Stimulated activated CD4-positive, alpha-beta T cell treated with anti-CD3 and anti-CD28 coated beads, TNF-alpha, amount 100 ng/mL, for 4 hours (primary cell): ENCODE results near the gene CABLES2.
"Not testable (repeated sequence)": the region's sequence is repeated elsewhere in the genome, so short reads cannot be mapped to it uniquely, and the experiment has no call there.

Experiments used
- DNase-seq, 3 experiments: peaks; one replicate each; pipeline ENCODE4 v3.0.0-alpha.2; 2020; ENCODE audit warnings: low read depth in 3 of 3

Gene CABLES2

DNA sequence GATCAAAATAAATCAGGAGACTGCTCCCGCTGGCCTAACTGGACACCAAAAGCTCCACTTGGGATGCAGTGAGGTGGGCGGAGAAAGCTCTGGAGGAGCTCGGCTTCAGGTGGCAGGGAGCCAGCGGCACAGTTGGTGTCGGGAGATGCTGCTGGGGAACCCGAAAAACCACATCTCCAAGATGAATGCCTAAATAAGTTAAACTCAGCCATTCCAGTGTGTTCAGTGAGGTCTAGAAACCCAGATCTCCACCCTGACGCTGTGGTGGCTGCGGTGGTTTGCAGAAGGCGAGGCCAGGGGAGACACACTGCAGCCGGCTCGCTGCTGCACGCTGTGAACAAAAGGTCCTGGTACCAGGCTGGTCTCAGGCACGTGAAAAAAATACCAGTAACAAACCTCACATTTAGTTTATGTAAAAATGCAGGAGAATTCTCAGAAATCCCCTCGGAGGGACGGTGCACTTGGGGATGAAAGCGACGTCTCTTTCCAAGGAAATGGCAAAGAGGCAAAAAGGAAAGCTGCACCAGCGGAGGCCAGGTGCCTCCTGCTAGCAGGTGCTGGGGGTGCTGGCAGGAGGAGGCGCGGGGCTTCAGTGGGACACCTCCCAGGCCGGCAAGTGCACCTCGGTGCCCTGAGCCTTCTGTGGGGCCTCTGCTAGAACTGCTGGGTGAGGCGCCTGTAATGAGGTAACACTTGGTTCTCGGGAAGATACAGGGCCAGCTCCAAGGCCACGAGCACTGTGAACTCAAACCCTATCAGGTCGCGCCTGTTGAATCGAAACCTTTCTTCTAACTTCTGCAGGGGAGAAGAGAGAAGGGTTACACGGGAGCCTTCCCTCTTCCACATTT lies 16.5 kb downstream of the CABLES2 start:
- DNase-seq = no peak

DNA sequence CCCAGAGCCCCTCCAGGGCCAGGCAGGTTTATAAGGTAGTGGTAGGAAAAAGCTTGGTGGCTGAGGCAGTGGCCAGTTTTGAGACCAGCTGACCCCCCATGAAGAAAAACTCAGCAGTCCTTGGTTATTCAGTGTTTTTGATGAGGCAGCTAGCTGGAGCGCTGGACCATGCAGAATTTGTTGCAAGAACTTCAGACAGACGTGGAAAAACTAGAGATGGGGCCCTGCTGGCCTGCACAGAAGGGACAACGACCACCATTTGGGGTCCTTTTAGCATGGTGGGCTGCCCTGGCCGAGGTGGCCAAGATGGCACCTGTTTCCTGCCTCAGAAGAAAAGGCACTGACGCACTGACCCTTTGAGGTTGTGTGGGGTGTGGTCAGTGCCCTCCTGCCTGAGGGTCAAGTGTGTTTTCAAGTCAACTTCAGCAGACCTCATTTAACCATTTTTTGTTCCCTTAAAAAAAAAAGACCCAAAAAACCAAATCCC lies 17.4 kb downstream of the CABLES2 start:
- DNase-seq = no peak

DNA sequence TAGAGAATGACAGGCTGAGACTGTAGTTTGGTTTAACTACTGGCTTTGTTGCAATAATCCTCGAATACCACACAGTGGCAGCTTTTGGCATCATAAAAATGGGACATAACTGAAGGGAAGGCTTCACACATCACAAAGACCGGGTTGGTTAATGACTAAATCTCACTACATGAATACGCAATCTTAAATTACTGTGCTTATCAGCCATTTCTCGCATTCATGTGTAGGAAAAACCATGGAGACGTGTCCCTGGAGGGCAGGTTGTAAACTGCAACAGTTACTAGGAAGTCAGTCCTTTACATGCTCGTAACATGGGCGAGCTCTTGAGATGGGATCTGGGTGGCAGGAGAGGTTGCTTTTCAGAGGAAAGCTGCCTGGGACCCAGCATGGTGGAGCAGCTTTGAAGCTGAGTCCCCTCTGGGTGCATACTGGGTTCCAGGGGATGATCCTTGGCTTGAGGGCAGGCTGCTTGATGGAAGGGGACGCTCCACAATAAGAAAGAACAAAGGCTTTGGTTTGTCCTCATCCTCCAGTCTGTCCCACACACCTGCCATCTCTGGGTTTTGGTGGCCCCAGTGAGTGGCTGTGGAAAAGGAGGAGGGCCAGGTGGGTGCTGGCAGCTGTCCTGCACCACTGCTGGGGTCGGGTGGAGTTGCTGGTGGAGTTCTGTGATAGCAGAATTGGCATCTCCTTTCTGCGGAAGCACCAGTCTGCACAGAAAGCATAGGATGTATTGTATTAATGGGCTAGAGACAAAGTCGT lies 18.1 kb downstream of the CABLES2 start:
- no peak for DNase-seq

DNA sequence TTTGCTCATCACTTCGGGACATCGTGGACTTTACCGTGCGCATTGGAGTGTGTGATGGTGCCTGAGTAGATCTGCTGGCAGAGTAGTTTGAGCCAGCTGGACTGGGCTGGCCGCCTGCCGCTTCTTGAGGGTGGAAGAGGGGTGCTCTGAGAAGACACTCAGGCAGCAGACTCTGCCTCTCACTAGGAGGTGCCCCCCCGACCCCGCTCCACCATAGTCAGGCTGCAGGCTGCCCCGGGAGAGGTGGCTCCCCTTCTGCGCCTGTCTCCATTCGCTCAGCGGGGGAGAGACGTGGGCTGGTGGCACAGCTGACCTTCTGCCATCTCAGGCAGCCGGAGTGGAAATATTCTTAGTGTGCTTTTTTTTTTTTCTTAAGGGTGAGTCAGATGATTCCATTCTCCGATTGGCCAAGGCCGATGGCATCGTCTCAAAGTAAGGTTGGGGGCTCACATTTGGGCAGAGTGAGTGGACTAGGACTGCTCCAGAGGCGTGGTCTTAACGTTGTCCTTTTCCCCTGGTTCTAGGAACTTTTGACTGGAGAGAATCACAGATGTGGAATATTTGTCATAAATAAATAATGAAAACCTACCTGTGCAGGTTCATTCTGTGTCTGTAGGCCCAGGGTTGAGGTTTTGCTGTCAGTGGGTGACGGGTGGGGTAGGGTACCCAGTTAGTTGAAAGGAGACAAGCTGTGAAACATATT lies 19.0 kb downstream of the CABLES2 start:
- no peak for DNase-seq

DNA sequence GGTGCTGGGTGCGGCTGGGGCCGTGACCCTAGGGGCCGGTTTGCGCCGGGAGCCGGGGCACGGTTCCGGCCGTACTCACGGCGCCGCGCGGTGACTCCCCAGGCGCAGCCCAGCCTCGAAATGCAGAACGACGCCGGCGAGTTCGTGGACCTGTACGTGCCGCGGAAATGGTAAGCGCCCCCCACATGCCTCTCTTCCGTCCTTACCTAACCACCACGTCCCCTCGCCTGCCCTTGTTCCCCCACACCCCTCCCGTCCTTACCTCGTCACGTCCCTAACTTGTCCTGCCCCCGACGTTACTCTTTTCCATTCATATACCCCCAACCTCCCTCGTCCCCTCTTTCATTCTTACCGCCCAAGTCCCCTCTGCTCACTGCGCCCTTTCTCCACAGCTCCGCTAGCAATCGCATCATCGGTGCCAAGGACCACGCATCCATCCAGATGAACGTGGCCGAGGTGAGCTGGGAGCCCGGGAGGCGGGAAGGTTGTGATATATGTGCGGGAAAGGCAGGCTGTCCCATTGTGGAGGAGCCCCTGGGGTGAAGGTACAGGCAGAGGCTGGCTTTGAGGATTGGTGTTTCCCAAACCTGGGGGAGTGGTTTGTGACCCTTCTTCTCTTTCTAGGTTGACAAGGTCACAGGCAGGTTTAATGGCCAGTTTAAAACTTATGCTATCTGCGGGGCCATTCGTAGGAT lies 19.7 kb downstream of the CABLES2 start:
- DNase-seq = no peak

DNA sequence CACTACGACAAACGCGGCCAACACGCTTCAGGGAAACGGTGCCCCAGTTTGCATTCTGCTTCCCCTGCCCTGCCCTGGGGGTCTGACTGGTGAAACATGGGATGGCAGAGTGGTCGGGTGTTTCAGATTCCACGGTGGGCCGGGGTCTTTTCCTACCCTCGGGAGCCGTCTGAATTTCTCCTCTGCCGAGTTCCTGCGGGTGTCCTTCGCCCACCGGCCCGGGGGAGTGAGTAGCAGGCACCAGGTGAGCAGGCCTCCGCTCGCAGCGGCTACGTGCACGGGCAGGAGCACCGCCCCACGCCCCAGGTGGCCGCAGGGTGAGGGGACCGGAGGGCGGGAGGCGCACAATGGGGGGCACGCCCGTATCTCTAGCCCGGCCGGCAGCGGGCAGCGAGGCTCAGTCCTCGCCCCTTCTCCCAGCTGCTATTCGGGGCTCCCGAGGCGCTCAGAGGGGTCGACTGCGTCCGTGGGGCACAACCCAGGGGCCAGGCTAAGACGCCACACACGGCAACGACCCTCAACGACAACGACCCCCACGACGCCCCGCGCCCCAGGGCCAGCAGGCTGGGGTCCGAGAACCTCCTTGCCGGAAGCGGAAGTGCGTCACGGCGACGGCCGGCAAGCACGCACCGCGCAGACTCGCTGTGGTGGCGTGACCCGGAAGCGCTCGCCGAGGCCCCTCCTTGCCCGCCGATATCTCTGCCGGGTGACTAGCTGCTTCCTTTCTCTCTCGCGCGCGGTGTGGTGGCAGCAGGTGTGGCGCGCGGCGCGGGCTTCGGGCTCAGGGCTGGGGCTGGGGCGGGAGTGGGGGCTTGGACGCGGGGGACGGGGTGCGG lies 20.5 kb downstream of the CABLES2 start, which contains the start of gene RPS21:
RPS21 (plus strand) TSS at position 721 of the 836 bp plus-strand sequence. CDS start 236 bp downstream, outside the sequence.
- DNase-seq = peak; percentile 87 to 88 (median 88)

DNA sequence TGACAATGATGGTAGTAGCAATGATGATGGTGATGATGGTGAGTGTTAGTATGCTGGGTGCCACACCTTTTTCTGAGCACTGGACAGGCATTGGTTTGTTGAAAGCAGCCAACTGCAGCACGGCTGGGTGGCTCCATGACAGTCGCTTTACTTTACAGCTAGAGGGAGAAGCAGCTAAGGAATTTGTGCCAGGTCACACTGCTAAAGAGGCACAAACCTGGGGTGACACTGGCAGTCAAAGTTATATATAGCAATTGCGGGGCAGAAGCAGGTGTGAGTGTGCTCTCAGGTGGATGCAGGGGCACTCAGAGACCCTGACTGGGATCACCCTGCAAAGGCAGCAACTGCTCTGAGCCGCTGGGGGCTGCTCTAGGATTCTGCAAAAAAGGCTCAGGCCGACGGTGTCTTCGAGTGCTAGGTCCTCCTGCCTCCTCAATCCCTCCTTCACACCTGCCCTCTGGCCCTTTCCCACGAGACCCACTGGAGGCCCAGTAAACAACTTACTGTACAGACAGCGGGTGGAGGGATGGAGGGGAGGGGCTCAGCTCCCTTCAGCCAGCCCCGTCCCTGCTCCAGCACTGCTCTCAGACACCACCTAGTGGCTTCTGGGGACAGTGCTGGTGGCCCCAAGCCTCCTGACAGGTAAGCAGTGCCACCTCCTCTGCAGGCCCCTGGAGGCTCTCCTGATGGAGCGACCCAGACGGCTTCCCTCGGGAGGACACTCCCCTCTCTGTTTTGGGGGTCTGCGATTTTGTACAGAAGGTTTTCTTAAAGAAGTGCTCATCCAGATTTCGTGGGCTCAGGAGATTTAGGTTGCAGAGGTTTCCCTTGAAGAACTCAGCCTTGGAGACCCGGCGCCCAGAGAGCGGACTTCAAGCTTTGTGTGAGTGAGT lies 24.5 kb downstream of the CABLES2 start:
- peak; percentile 62 to 68 (median 62) for DNase-seq

DNA sequence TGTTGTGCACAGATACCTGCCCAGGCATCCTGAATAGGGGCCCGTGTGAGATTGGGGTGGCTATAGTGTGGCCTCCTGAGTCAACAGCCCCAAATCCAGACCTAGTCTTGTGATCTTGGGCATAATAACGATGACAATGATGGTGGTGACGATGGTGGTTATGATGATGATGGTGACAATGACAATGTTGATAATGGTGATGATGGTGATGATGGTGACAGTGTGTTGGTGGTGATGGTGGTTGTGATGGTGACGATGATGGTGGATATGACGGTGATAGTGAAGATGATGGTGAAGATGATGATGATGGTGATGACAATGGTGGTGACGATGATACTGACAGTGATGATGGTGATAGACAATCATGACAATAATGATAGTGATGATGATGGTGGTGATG lies 25.2 kb downstream of the CABLES2 start:
- DNase-seq = no peak

DNA sequence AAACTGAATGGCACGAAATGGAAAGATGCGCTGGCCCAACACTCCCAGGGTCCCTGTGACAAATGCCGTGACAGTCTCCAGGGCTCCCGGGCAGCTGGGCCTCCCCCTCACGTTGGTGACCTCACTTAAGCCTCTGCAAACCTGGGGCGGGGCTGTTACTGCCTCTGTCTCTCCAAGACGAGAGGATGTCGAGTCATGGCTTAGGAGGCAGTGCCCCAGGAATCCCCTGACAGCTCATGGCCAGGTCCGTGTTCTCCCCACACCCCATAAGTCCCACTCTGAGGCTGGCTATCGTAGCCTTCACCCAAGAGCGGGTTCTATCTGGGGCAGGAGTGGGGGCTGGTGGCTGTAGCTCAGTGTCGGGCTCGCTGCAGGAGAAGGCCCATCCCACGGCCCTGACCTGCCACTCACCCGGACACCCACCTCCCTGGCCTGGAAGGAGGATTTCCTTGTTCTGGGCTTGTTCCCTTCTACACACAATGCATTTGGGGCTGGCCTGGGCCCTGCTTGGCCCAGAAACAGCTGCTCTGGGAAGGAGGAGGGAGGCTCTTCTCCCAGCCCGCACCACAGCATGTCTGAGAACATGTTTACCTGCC lies 25.8 kb downstream of the CABLES2 start:
- DNase-seq = no peak

DNA sequence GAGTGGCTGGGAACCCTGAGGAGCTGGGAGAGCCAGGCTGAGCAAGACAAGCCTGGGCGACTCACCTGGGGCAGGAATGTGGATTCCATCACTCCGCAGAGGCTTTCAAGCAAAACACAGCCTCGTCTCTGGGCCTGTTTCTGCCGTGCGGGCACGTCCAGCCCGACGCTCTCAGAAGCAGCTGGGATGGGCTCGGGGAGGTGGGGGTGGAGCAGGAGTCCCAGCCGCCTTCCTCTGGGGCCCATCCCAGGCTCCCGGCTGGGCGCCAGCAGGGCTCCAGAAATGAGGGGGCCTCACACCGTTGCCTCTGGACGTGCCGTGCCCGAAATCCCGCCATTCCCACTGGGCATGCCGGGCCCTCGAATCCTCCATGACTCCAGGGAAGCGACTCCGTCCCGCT lies 28.9 kb downstream of the CABLES2 start:
- DNase-seq = no peak

DNA sequence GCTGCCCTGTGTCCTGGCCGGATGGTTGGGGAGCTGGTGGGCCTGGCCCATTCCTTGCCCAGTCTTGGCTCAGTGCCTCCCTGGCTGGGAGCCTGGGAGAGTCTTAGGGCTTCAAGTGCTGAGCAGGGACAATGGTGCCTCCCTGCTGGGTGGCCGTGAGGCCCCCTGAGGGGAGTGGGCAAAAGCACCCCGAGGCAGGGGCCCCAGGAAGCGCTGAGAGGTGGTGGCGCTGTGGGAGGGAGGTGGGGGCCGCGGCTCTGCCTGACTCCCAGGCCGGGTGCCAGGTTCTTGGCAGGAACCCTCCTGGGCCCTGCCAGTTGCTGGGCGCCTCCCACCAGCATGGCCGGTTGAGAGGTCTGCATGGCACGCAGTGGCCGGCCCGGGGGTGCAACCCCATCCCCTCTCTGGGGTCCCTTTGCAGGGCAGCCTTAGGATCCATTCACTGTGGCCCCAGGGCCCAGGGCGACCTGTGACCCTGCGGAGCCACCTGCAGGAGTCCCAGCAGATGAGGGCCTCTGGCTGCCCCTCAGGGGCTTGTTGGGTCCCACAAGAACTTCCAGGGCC lies 29.4 kb downstream of the CABLES2 start:
- no peak for DNase-seq

DNA sequence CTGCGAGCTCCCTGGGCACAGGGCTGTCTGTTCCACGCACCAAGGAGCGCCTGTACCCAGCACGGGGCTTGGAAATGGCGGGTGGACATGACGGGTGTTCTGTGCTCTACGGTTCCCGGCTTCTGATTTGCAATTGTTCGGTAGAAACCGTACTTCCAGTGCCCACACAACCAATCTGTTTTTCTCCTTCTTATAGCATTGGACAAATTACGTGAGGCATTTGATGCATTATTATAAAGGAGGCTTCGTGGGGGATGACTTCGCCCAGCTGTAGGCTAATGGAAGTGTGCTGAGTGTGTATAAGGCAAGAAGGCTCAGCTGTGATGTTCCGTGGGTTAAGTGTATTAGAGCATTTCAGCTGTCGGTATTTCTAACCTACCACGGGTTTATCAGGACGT lies 30.0 kb downstream of the CABLES2 start:
- DNase-seq = no peak

DNA sequence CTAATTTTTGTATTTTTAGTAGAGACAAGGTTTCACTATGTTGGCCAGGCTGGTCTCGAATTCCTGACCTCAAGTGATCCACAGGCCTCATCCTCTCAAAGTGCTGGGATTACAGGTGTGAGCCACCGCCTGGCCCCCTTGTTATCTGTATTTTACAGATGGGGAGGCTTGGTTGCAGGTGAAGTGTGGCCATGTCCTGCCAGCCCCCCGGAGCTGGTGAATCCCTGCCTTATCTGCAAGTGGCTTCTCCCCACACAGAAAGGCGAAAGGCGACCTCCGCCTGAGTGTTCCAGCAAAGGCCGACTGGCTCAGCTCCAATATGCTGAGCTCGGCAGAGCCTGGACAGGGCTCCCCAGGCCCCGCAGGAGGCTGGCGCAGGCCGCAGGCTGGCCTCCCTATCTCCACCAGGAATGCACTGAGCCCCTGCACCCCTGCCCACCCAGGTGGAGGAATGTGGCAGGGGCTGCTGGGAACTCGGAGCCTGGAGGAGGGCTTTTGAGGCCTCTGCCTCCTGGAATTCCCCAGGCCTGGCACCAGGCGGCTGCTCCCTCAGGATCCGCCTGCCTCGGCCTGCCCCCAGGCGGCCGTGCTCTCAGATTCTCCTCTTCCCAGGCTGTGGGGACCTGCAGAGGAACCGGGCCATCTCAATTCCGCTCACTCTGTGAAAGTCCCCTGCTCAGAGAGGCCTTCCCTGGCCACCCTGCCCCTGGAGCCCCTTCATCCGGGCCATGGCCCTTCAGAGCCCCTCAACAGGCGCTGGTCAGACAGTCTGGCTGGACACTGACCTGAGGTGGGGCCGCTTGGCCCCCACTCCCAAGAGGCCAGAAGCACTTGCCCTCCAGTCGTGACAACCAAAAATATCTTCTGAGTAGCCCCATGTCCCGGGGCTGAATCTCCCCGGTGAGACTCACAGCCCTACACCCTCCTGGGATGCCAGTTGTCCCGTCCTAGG lies 30.7 kb downstream of the CABLES2 start:
- no peak for DNase-seq

DNA sequence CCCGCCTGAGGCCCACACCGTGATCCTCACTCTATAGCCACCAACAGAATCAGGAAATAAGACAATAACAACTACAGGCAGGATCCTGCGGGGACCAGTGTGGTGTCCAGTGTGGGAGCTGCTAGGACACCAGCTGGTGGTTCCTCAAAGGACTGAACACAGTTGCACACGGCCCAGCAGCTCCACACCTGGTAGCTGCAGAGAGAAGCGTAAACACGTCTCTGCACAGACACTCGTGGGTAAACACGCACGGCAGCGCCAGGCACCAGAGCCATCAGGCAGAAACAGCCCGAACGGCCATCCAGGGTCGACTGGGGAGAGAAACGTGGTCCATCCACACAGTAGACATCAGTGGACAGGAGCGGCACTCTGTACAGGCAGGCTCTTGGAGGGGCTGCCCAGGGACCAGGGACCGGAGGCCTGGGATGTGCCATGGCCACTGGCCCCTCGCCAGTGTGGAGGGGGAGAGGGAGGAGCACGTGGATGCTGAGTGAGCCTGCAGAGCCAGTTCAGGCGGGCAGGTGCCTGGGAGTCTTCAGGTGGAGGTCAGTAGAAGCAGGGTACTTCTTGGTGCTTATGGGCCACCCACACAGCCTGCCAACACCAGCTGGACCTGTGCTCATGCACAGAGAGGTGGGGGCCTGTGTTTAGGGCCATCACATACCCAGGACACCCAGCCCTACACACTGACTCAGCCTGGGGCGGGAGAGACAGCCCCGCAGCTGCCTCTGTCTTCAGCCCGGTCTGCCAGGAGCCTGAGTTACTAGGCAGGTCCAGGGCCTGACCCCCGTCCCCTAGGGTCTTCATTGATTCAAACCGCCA lies 32.5 kb downstream of the CABLES2 start:
- no peak for DNase-seq

DNA sequence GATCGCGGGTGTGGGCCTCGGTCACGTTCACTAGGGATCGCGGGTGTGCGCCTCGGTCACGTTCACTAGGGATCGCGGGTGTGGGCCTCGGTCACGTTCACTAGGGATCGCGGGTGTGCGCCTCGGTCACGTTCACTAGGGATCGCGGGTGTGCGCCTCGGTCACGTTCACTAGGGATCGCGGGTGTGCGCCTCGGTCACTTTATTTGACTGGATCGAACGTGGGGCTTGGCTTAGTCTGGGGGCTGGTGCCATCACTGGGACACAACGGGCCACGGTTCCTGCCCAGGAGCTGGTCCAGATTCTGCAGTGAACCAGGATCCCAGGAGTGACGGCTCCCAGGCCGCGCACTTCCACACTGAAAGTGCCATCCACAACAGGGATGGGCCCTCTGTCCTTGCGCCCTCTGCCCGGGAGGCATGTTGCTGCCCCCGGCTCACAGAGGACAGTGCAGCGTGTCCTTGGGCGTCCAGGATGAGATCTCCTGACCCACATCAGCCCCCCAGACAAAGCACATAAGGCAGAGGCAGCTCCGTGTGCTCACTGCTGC lies 33.4 kb downstream of the CABLES2 start:
- DNase-seq = not testable (repeated sequence)
